HEK293 (cell line): ENCODE results near the gene STEAP3.

ENCODE experiments used
- ELK4 ChIP-seq: IDR thresholded peaks from 2 replicates; pipeline ENCODE4 v1.6.1; 2011; ENCODE audit warnings: mild to moderate bottlenecking, low read depth, low read length, borderline replicate concordance
- HOXD13 ChIP-seq: sonication (generic); formaldehyde crosslinking; IDR thresholded peaks from 2 replicates; pipeline ENCODE4 v1.8.0; 2022; ENCODE audit warnings: missing genetic modification reagents, borderline replicate concordance
- PBX3 ChIP-seq: sonication (generic); formaldehyde crosslinking; IDR thresholded peaks from 2 replicates; pipeline ENCODE4 v1.8.1; 2022; ENCODE audit warnings: mild to moderate bottlenecking, moderate library complexity, missing genetic modification reagents
- SP2 ChIP-seq: fragments of 450-650 bp; formaldehyde crosslinking; IDR thresholded peaks from 2 replicates; pipeline ENCODE4 v1.5.1; 2016; ENCODE audit warnings: missing biosample characterization, missing genetic modification characterization
- TCF7L2 ChIP-seq: IDR thresholded peaks from 2 replicates; pipeline ENCODE4 v1.6.1; 2011; ENCODE audit warnings: low read depth, mild to moderate bottlenecking, inconsistent platforms, low read length, moderate library complexity, borderline replicate concordance
- ZBTB10 ChIP-seq: fragments of 450-650 bp; formaldehyde crosslinking; IDR thresholded peaks from 2 replicates; pipeline ENCODE4 v1.5.1; 2016; ENCODE audit warnings: missing biosample characterization, missing genetic modification characterization
- ZNF140 ChIP-seq: fragments of 450-650 bp; formaldehyde crosslinking; IDR thresholded peaks from 2 replicates; pipeline ENCODE4 v1.5.1; 2016; ENCODE audit warnings: missing biosample characterization, missing genetic modification characterization
- ZNF146 ChIP-seq: fragments of 450-650 bp; formaldehyde crosslinking; IDR thresholded peaks from 2 replicates; pipeline ENCODE4 v1.5.1; 2016; ENCODE audit warnings: missing biosample characterization, missing genetic modification characterization
- ZNF148 ChIP-seq: fragments of 450-650 bp; formaldehyde crosslinking; IDR thresholded peaks from 2 replicates; pipeline ENCODE4 v1.5.0; 2017; ENCODE audit warnings: missing biosample characterization, missing genetic modification characterization, borderline replicate concordance
- ZNF214 ChIP-seq: fragments of 450-650 bp; formaldehyde crosslinking; IDR thresholded peaks from 2 replicates; pipeline ENCODE4 v1.5.1; 2017; ENCODE audit warnings: missing biosample characterization, mild to moderate bottlenecking, missing genetic modification characterization, borderline replicate concordance
- ZNF274 ChIP-seq, 2 experiments: fragments of 200-500 bp in 1 of 2; fragments of 450-650 bp in 1 of 2; sonication (Bioruptor generic) in 1 of 2; formaldehyde crosslinking in 1 of 2; IDR thresholded peaks; 2 replicates each; pipeline versions ENCODE4 v1.5.1 to v1.6.1; 2014 to 2016; ENCODE audit warnings: borderline replicate concordance in 1 of 2, inconsistent platforms in 1 of 2, low read length in 1 of 2, missing biosample characterization in 1 of 2, missing genetic modification characterization in 1 of 2
- ZNF302 ChIP-seq: fragments of 450-650 bp; formaldehyde crosslinking; IDR thresholded peaks from 2 replicates; pipeline ENCODE4 v1.5.1; 2016; ENCODE audit warnings: missing biosample characterization, missing genetic modification characterization, low read depth
- ZNF362 ChIP-seq: fragments of 450-650 bp; formaldehyde crosslinking; IDR thresholded peaks from 2 replicates; pipeline ENCODE4 v1.5.1; 2016; ENCODE audit warnings: missing biosample characterization, missing genetic modification characterization
- ZNF398 ChIP-seq: fragments of 450-650 bp; formaldehyde crosslinking; IDR thresholded peaks from 2 replicates; pipeline ENCODE4 v1.5.1; 2017; ENCODE audit warnings: missing biosample characterization, missing genetic modification characterization
- ZNF518A ChIP-seq: fragments of 450-650 bp; formaldehyde crosslinking; conservative IDR thresholded peaks from 2 replicates; pipeline ENCODE4 v1.5.1; 2016; ENCODE audit warnings: low read depth, missing biosample characterization, missing genetic modification characterization
- ZNF530 ChIP-seq: fragments of 450-650 bp; formaldehyde crosslinking; IDR thresholded peaks from 2 replicates; pipeline ENCODE4 v1.5.1; 2016; ENCODE audit warnings: low read depth, missing biosample characterization, missing genetic modification characterization
- ZNF600 ChIP-seq: fragments of 450-650 bp; formaldehyde crosslinking; IDR thresholded peaks from 2 replicates; pipeline ENCODE4 v1.5.1; 2016; ENCODE audit warnings: missing biosample characterization, missing genetic modification characterization
- ZNF837 ChIP-seq: fragments of 450-650 bp; formaldehyde crosslinking; IDR thresholded peaks from 2 replicates; pipeline ENCODE4 v1.5.1; 2016; ENCODE audit warnings: missing biosample characterization, missing genetic modification characterization
- ZSCAN16 ChIP-seq: fragments of 450-650 bp; formaldehyde crosslinking; IDR thresholded peaks from 2 replicates; pipeline ENCODE4 v1.5.1; 2016; ENCODE audit warnings: missing biosample characterization, missing genetic modification characterization

The STEAP3 gene

GRCh38 chr2:119240311-119241204 is 16.9 kb downstream of the STEAP3 start (continued):
- TF ChIP-seq ZNF214 (tag by site-specific recombination) (no peak), HOXD13 (CRISPR knock-in tag) (no peak), SP2 (tag by site-specific recombination) (no peak), ZSCAN16 (no peak), ZNF302 (tag by site-specific recombination) (no peak), ZNF140 (tag by site-specific recombination) (no peak), ZBTB10 (tag by site-specific recombination) (no peak), ZNF146 (no peak), ZNF600 (tag by site-specific recombination) (peak; percentile 62; the same call in 1 of the 2 replicates), ZNF274 (IDR thresholded peaks at IDR 0.05; ENCODE audit: low read length) (no peak), ZNF274 (tag by site-specific recombination; IDR thresholded peaks at IDR 0.05; ENCODE audit: borderline replicate concordance) (no peak), ZNF148 (no peak), ZNF518A (tag by site-specific recombination) (no peak), PBX3 (CRISPR knock-in tag) (peak; percentile 66; the same call in 1 of the 2 replicates), TCF7L2 (no peak), ZNF362 (tag by site-specific recombination) (no peak), ZNF837 (tag by site-specific recombination) (no peak), ELK4 (no peak), ZNF530 (no peak), ZNF398 (tag by site-specific recombination) (peak; percentile 63)
